ENCODE data around the gene NDUFV3. TPM values are rescaled to one million over a fixed set of nuclear protein-coding genes. Genes with fewer than 3 reads are reported as not detected.
"Not testable (repeated sequence)": the region's sequence is repeated elsewhere in the genome, so short reads cannot be mapped to it uniquely, and the experiment has no call there.

NDUFV3 gene
- total and polyA plus RNA-seq, 2 donors: 19.8 to 23.9 TPM

DNA sequence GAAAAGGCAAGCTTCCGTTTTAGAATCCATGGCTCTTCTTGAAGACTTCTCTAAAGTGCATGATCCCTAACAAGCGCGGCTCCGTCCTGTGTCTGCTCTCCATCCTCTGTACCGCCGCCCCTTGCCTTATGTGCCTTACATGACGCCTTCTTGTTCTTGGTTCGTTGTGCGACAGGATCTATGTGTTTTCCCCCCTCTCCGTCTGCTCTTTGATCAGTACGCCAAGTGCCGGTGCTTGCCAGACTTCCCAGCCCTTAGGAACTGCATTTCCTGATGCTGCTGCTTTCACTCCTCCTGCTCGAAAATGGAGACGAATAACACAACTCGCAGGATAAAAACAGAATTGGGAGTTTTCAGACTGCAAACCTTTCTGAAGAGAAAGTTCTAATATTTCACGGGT is 13.1 kb downstream of the NDUFV3 start:
- Histone ChIP-seq H3K36me3 (ENCODE audit: control insufficient read depth in 2 of 2, insufficient read depth in 2 of 2, low read length in 1 of 2) (peaks cover 59 to 65% of the 10 kb centered on the region in 2 donors), H3K4me3 (ENCODE audit: low read length in 2 of 2) (no peak overlapping the region), H3K27ac (ENCODE audit: low read depth in 1 of 2, low read length in 1 of 2) (no peak overlapping the region), H3K9me3 (ENCODE audit: control insufficient read depth in 2 of 2, insufficient read depth in 1 of 2, low read length in 1 of 2) (peaks cover 0 to 10% of the 10 kb centered on the region in 2 donors), H3K4me1 (ENCODE audit: control insufficient read depth in 2 of 2, insufficient read depth in 2 of 2, low read length in 2 of 2) (no peaks in the 10 kb centered on the region), H3K27me3 (ENCODE audit: control insufficient read depth in 2 of 2, insufficient read depth in 1 of 2, low read length in 1 of 2) (no peaks in the 10 kb centered on the region)
- DNase-seq (ENCODE audit: low read depth in 6 of 9, low spot score in 9 of 9): no peak
- 98% methylated on average over 16 of the region's 16 CpGs for WGBS

DNA sequence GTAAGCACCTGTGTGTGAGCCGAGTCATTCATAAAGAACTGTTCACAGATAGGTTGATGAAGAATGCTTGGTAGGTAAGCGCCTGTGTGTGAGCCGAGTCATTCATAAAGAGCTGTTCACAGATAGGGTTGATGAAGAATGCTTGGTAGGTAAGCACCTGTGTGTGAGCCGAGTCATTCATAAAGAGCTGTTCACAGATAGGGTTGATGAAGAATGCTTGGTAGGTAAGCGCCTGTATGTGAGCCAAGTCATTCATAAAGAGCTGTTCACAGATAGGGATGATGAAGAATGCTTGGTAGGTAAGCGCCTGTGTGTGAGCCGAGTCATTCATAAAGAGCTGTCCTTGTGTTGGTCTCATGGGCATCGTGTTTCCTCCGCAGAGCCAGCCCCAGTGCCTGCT is 15.4 kb downstream of the NDUFV3 start:
- not testable (repeated sequence) for H3K27ac ChIP-seq (ENCODE audit: low read depth in 1 of 2, low read length in 1 of 2); H3K9me3 ChIP-seq (ENCODE audit: control insufficient read depth in 2 of 2, insufficient read depth in 1 of 2, low read length in 1 of 2); H3K27me3 ChIP-seq (ENCODE audit: control insufficient read depth in 2 of 2, insufficient read depth in 1 of 2, low read length in 1 of 2); H3K4me3 ChIP-seq (ENCODE audit: low read length in 2 of 2); DNase-seq (ENCODE audit: low read depth in 6 of 9, low spot score in 9 of 9); H3K4me1 ChIP-seq (ENCODE audit: control insufficient read depth in 2 of 2, insufficient read depth in 2 of 2, low read length in 2 of 2)
- 98% methylated on average over 9 of the region's 9 CpGs for WGBS
- peaks cover 55 to 62% of the 10 kb centered on the region in 2 donors for H3K36me3 ChIP-seq (ENCODE audit: control insufficient read depth in 2 of 2, insufficient read depth in 2 of 2, low read length in 1 of 2)

DNA sequence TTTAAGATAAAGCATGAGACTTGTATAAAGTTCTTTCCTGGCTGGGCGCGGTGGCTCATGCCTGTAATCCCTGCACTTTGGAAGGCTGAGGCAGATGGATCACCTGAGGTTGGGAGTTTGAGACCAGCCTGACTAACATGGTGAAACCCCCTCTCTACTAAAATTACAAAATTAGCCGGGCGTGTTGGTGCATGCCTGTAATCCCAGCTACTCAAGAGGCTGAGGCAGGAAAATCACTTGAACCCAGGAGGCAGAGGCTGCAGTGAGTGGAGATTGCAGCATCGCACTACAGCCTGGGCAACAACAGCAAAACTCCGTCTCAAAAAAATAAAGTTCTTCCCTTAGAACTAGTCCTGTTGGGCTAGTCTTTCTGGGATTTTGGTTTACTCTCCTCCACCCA is 18.8 kb downstream of the NDUFV3 start:
- not testable (repeated sequence) for H3K4me3 ChIP-seq (ENCODE audit: low read length in 2 of 2); H3K27me3 ChIP-seq (ENCODE audit: control insufficient read depth in 2 of 2, insufficient read depth in 1 of 2, low read length in 1 of 2); H3K9me3 ChIP-seq (ENCODE audit: control insufficient read depth in 2 of 2, insufficient read depth in 1 of 2, low read length in 1 of 2); DNase-seq (ENCODE audit: low read depth in 6 of 9, low spot score in 9 of 9); H3K27ac ChIP-seq (ENCODE audit: low read depth in 1 of 2, low read length in 1 of 2); H3K4me1 ChIP-seq (ENCODE audit: control insufficient read depth in 2 of 2, insufficient read depth in 2 of 2, low read length in 2 of 2)
- H3K36me3 ChIP-seq (ENCODE audit: control insufficient read depth in 2 of 2, insufficient read depth in 2 of 2, low read length in 1 of 2): peaks cover 27 to 35% of the 10 kb centered on the region in 2 donors
- 98% methylated on average over 6 of the region's 6 CpGs for WGBS

DNA sequence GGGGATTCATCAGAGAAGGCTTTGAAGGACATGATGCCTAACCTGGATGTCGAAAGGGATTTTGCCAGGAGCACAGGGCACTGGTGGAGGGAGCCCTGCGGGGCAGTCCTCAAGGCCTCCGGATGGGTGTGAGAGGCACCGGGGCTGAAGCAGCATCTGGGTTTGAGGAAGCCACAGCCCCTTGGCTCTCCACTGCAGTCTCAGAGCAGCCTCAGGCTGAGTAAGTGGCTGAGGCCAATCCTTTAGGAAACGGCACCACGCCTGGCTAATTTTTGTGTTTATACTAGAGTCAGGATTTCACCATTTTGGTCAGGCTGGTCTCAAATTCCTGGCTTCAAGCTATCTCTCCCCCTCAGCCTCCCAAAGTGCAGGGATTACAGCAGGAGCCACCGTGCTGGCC is 20.4 kb downstream of the NDUFV3 start:
- Histone ChIP-seq H3K27ac (ENCODE audit: low read depth in 1 of 2, low read length in 1 of 2) (no peak overlapping the region), H3K36me3 (ENCODE audit: control insufficient read depth in 2 of 2, insufficient read depth in 2 of 2, low read length in 1 of 2) (peaks cover 22 to 32% of the 10 kb centered on the region in 2 donors), H3K27me3 (ENCODE audit: control insufficient read depth in 2 of 2, insufficient read depth in 1 of 2, low read length in 1 of 2) (no peaks in the 10 kb centered on the region), H3K9me3 (ENCODE audit: control insufficient read depth in 2 of 2, insufficient read depth in 1 of 2, low read length in 1 of 2) (no peaks in the 10 kb centered on the region), H3K4me3 (ENCODE audit: low read length in 2 of 2) (no peak overlapping the region), H3K4me1 (ENCODE audit: control insufficient read depth in 2 of 2, insufficient read depth in 2 of 2, low read length in 2 of 2) (no peaks in the 10 kb centered on the region)
- 75% methylated on average over 7 of the region's 7 CpGs for WGBS
- DNase-seq (ENCODE audit: low read depth in 6 of 9, low spot score in 9 of 9): no peak

DNA sequence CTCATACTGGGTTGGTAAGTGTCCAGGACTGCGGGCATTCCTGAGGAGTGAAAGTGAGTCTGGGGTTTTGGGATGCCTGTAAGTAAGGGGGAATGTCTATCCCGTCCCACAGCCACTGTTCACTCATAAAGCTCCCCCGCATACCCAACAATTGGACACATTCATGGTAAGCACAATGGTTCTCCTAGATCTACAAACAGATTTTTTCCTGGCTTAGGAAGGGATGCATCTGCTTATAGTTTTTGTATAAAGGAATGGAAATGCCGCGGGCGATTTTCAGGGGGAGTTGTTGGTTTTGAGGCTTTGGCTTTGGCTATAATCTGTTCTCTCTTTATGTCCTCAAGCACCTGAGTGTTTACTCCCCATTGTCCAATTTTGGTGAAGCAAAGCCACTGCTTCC is 25.2 kb downstream of the NDUFV3 start:
- Histone ChIP-seq H3K27ac (ENCODE audit: low read depth in 1 of 2, low read length in 1 of 2) (no peak overlapping the region), H3K27me3 (ENCODE audit: control insufficient read depth in 2 of 2, insufficient read depth in 1 of 2, low read length in 1 of 2) (no peaks in the 10 kb centered on the region), H3K4me3 (ENCODE audit: low read length in 2 of 2) (no peak overlapping the region), H3K9me3 (ENCODE audit: control insufficient read depth in 2 of 2, insufficient read depth in 1 of 2, low read length in 1 of 2) (no peaks in the 10 kb centered on the region), H3K36me3 (ENCODE audit: control insufficient read depth in 2 of 2, insufficient read depth in 2 of 2, low read length in 1 of 2) (peaks cover 4 to 7% of the 10 kb centered on the region in 2 donors), H3K4me1 (ENCODE audit: control insufficient read depth in 2 of 2, insufficient read depth in 2 of 2, low read length in 2 of 2) (peaks cover 0 to 3% of the 10 kb centered on the region in 2 donors)
- no peak for DNase-seq (ENCODE audit: low read depth in 6 of 9, low spot score in 9 of 9)
- WGBS: 98% methylated on average over 6 of the region's 6 CpGs

DNA sequence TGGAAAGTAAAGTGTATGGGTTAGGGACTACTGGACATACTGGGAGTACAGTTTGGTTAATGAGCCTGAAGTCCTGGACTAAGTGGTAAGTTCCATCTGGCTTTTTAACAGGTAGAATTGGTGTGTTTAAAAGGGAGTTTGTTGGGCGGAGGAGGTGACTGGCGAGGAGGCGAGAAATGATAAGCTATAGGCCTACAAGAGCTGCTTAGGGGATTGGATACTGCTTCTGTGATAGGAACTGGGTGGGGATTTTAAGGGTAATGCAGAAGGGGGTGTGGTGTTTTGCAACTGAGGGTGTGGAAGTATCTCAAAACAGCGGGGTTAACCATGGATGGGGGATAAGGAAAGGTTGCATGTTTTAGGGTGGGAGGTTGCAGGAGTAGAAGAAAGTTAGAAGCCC is 28.8 kb downstream of the NDUFV3 start:
- H3K4me1 ChIP-seq (ENCODE audit: control insufficient read depth in 2 of 2, insufficient read depth in 2 of 2, low read length in 2 of 2): peaks cover 14 to 30% of the 10 kb centered on the region in 2 donors
- H3K36me3 ChIP-seq (ENCODE audit: control insufficient read depth in 2 of 2, insufficient read depth in 2 of 2, low read length in 1 of 2): peaks cover 4% of the 10 kb centered on the region in 2 donors
- DNase-seq (ENCODE audit: low read depth in 6 of 9, low spot score in 9 of 9): no peak
- no peaks in the 10 kb centered on the region for H3K27me3 ChIP-seq (ENCODE audit: control insufficient read depth in 2 of 2, insufficient read depth in 1 of 2, low read length in 1 of 2)
- no peaks in the 10 kb centered on the region for H3K9me3 ChIP-seq (ENCODE audit: control insufficient read depth in 2 of 2, insufficient read depth in 1 of 2, low read length in 1 of 2)
- WGBS: 97% methylated on average over 4 of the region's 4 CpGs
- no peak overlapping the region for H3K27ac ChIP-seq (ENCODE audit: low read depth in 1 of 2, low read length in 1 of 2)
- no peak overlapping the region for H3K4me3 ChIP-seq (ENCODE audit: low read length in 2 of 2)

DNA sequence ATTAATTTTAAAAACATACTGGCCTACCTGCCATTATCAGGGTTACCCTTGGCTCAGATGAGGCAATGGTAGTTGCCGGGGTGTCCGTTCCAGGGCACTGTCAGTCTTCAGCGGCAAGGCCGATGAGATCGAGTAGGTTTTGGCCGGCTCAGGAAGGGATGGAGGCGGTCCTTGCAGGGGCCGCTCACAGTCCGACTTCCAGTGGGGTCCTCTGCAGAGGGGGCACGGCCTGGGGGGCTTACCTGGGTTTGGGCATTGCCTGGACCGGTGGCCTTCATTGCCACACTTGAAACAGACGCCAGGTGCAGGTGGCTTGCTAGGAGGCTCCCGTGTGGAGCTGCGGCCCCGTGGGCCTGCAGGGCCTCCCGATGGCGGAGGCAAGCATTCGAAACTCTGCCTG is 29.8 kb downstream of the NDUFV3 start:
- Histone ChIP-seq H3K27ac (ENCODE audit: low read depth in 1 of 2, low read length in 1 of 2) (no peak overlapping the region), H3K4me1 (ENCODE audit: control insufficient read depth in 2 of 2, insufficient read depth in 2 of 2, low read length in 2 of 2) (peaks cover 14 to 30% of the 10 kb centered on the region in 2 donors), H3K36me3 (ENCODE audit: control insufficient read depth in 2 of 2, insufficient read depth in 2 of 2, low read length in 1 of 2) (peaks cover 0 to 4% of the 10 kb centered on the region in 2 donors), H3K4me3 (ENCODE audit: low read length in 2 of 2) (no peak overlapping the region), H3K9me3 (ENCODE audit: control insufficient read depth in 2 of 2, insufficient read depth in 1 of 2, low read length in 1 of 2) (no peaks in the 10 kb centered on the region), H3K27me3 (ENCODE audit: control insufficient read depth in 2 of 2, insufficient read depth in 1 of 2, low read length in 1 of 2) (no peaks in the 10 kb centered on the region)
- 97% methylated on average over 18 of the region's 18 CpGs for WGBS
- DNase-seq (ENCODE audit: low read depth in 6 of 9, low spot score in 9 of 9): no peak

DNA sequence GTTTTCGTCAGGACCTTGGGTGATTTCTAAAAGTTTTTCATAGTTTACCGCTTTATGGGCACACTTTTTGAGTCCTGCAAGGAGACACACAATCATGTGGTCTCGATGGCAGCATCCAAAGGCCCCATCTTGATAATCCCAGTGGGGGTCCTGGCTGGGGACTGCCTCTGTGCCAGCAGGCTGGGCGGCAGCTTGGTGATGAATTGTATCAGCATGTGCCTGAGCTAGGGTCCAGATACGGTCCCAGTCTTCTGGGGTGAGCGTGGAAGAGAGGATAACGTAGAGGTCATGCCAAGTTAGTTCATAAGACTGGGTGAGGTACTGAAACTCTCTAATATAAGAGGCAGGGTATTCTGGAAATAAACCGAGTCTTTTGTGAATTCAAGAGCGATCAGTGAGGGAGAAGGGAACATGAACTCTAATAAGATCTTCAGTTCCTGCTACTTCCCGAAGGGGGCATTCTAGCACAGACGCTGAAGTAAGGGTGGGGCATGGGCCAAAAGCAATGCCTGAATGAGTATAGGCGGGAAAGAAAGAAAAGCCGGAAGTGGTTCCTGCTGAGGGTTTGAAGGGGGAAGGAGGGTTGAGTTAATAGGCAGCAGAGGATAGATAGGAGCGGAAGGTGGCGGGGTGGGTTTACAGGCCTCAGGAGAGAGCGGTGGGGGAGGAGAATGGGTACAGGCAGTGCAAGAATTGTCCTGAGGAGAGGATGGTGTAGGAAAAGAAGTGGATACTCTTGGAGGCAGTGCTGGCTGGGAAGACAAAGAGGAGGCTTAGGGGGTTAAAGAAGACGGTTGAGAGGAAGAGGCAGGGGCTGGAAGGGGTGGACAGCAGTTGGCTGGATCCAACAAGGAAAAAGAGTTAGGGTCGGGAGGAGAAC is 30.7 kb downstream of the NDUFV3 start:
- H3K4me3 ChIP-seq (ENCODE audit: low read length in 2 of 2): peak overlapping the region in 1 of 2 donors; percentile 19
- H3K36me3 ChIP-seq (ENCODE audit: control insufficient read depth in 2 of 2, insufficient read depth in 2 of 2, low read length in 1 of 2): peaks cover 0 to 4% of the 10 kb centered on the region in 2 donors
- WGBS: 34% methylated on average over 18 of the region's 18 CpGs
- no peaks in the 10 kb centered on the region for H3K27me3 ChIP-seq (ENCODE audit: control insufficient read depth in 2 of 2, insufficient read depth in 1 of 2, low read length in 1 of 2)
- DNase-seq (ENCODE audit: low read depth in 6 of 9, low spot score in 9 of 9): peak; percentile 68 to 95 (median 85)
- H3K4me1 ChIP-seq (ENCODE audit: control insufficient read depth in 2 of 2, insufficient read depth in 2 of 2, low read length in 2 of 2): peaks cover 14 to 30% of the 10 kb centered on the region in 2 donors
- H3K9me3 ChIP-seq (ENCODE audit: control insufficient read depth in 2 of 2, insufficient read depth in 1 of 2, low read length in 1 of 2): no peaks in the 10 kb centered on the region
- peak overlapping the region; percentile 69 to 71 for H3K27ac ChIP-seq (ENCODE audit: low read depth in 1 of 2, low read length in 1 of 2)

DNA sequence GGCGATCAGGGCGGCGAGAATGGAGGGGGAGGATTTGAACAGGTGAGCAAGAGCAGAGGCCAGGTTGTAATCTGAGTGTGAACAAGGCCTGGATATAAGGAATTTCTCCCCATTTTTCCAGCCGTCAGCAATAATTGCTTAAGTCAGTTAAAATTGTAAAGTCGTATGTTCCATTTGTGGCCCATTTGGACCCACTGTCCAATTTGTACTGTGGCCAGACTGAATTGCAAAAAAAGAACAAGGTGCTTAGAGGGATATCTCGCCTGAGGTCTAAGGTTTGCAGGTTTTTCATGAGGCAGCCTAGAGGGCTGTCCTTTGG is 31.3 kb downstream of the NDUFV3 start:
- Histone ChIP-seq H3K27me3 (ENCODE audit: control insufficient read depth in 2 of 2, insufficient read depth in 1 of 2, low read length in 1 of 2) (no peaks in the 10 kb centered on the region), H3K27ac (ENCODE audit: low read depth in 1 of 2, low read length in 1 of 2) (peak overlapping the region; percentile 69 to 71), H3K4me3 (ENCODE audit: low read length in 2 of 2) (peak overlapping the region in 1 of 2 donors; percentile 19), H3K4me1 (ENCODE audit: control insufficient read depth in 2 of 2, insufficient read depth in 2 of 2, low read length in 2 of 2) (peaks cover 14 to 30% of the 10 kb centered on the region in 2 donors), H3K36me3 (ENCODE audit: control insufficient read depth in 2 of 2, insufficient read depth in 2 of 2, low read length in 1 of 2) (peaks cover 0 to under 1% of the 10 kb centered on the region in 2 donors), H3K9me3 (ENCODE audit: control insufficient read depth in 2 of 2, insufficient read depth in 1 of 2, low read length in 1 of 2) (no peaks in the 10 kb centered on the region)
- DNase-seq (ENCODE audit: low read depth in 6 of 9, low spot score in 9 of 9): no peak
- WGBS: over 99% methylated on average over 6 of the region's 6 CpGs

Measured in thymus (tissue), 11 donors.